Aorta (tissue), 5 donors: ENCODE data around the gene MTMR4. TPM values are rescaled to one million over a fixed set of nuclear protein-coding genes. Genes with fewer than 3 reads are reported as not detected.
A peak's percentile ranks its signal among the peaks of the same experiment; 100 is the strongest.

Source experiments
- ATAC-seq: fragments of 200-7000 bp; cut with Tn5 transposase; one replicate; pipeline ENCODE4 v1.9.1; 2022; ENCODE audit warnings: moderate library complexity; ENCODE audit not compliant: low FRiP score
- DNase-seq, 2 donors: peaks; one replicate each; pipeline ENCODE4 v3.0.0-alpha.2; 2020
- H3K27ac ChIP-seq, 2 donors: one replicate each; pipeline ENCODE4 v1.5.1; 2013; ENCODE audit warnings: low read length in 2 of 2, mild to moderate bottlenecking in 2 of 2, moderate library complexity in 2 of 2, control low read depth in 1 of 2, inconsistent platforms in 1 of 2, low read depth in 1 of 2
- H3K27me3 ChIP-seq, 2 donors: one replicate each; pipeline ENCODE4 v1.6.1; 2013; ENCODE audit warnings: control low read depth in 1 of 2, low read length in 1 of 2, mild to moderate bottlenecking in 1 of 2, moderate library complexity in 1 of 2; ENCODE audit not compliant: insufficient read depth in 2 of 2, control insufficient read depth in 1 of 2
- H3K36me3 ChIP-seq, 2 donors: one replicate each; pipeline ENCODE4 v1.6.1; 2013; ENCODE audit warnings: control low read depth in 1 of 2, low read length in 1 of 2, mild to moderate bottlenecking in 1 of 2; ENCODE audit not compliant: insufficient read depth in 2 of 2, control insufficient read depth in 1 of 2
- H3K4me1 ChIP-seq, 2 donors: one replicate each; pipeline ENCODE4 v1.6.1; 2013; ENCODE audit warnings: low read length in 2 of 2, control low read depth in 1 of 2, mild to moderate bottlenecking in 1 of 2, moderate library complexity in 1 of 2; ENCODE audit not compliant: insufficient read depth in 2 of 2, control insufficient read depth in 1 of 2
- H3K4me3 ChIP-seq, 2 donors: one replicate each; pipeline ENCODE4 v1.5.1; 2013; ENCODE audit warnings: low read length in 2 of 2, control low read depth in 1 of 2, mild to moderate bottlenecking in 1 of 2
- H3K9me3 ChIP-seq: one replicate; pipeline ENCODE4 v1.6.1; 2013; ENCODE audit warnings: mild to moderate bottlenecking, low read length; ENCODE audit not compliant: control insufficient read depth
- WGBS, 2 donors: extraction: QIAGEN DNeasy Blood & Tissue Kit; methylation state at CpG; one replicate each; pipeline ENCODE4 v1.1.7; 2013; 5-methylcytosine and 5-hydroxymethylcytosine counted together
- intact Hi-C, 2 donors: fragments of 100-400 bp; cut with DNase I; formaldehyde crosslinking; loops; one replicate each; pipeline versions ENCODE4 v1.14.2 to v1.15.0; 2022
- polyA plus RNA-seq, 2 donors: library from polyadenylated mRNA; stranded (reverse); fragments of 200-250 nt; gene quantifications; one replicate each; pipeline ENCODE4 v1.2.3, GENCODE V29; 2013
- total RNA-seq, 2 donors: library from RNA; stranded (reverse); fragmentation: NEBNext Ultra II Directional; extraction: Animal tissue kit (Norgen Biotek cat#: 25700); gene quantifications; one replicate each; pipeline ENCODE4 v1.2.1, GENCODE V29; 2021
- donor health status: healthy with polysubstance abuse.
- donor health status: Bipolar disorder and iron deficiency.
- donor health status: DM: no; HTN: no; CAD: no.
- donor health status: DM: no; HTN: no; CAD: no.
- donor health status: DM: yes; HTN: yes; CAD: no.

MTMR4 gene
- total and polyA plus RNA-seq, 4 donors = 14.0 to 38.8 (median 28.2) TPM

GRCh38 chr17:58531122-58531521 is 16.7 kb upstream of the MTMR4 start:
- WGBS, 2 donors = 34 to 39% methylated on average over 3 of the region's 3 CpGs
- Histone ChIP-seq H3K27ac (peak overlapping the region in 1 of 2 donors; percentile 65), H3K4me1 (no peaks in the 10 kb centered on the region), H3K36me3 (no peaks in the 10 kb centered on the region), H3K9me3 (no peaks in the 10 kb centered on the region), H3K4me3 (peak overlapping the region; percentile 69 to 78), H3K27me3 (no peaks in the 10 kb centered on the region)
- DNase-seq (no peak), ATAC-seq (no peak)
- intact Hi-C loops = loop anchor here in 1 of 2 donors (5.0 kb wide), 1 partner anchor 101 kb away; no protein-coding TSS in a partner anchor

- intact Hi-C loops = loop anchor here in 1 of 2 donors (5.0 kb wide), 1 partner anchor 102 kb away; no protein-coding TSS in a partner anchor
- no peak overlapping the region for H3K27ac ChIP-seq
- no peaks in the 10 kb centered on the region for H3K4me1 ChIP-seq
Measured at GRCh38 chr17:58530655-58531054, 16.2 kb upstream of the MTMR4 start.

GRCh38 chr17:58529275-58529674 is 14.8 kb upstream of the MTMR4 start:
- ATAC-seq (no peak), DNase-seq (no peak)
- H3K27me3 ChIP-seq = no peaks in the 10 kb centered on the region
- no peak overlapping the region for H3K4me3 ChIP-seq
- no peaks in the 10 kb centered on the region for H3K36me3 ChIP-seq
- no peaks in the 10 kb centered on the region for H3K4me1 ChIP-seq
- WGBS, 2 donors = 38 to 49% methylated on average over 1 of the region's 1 CpG
- no peaks in the 10 kb centered on the region for H3K9me3 ChIP-seq
- intact Hi-C loops = loop anchor here in 1 of 2 donors (5.0 kb wide), 1 partner anchor 48 kb away; no protein-coding TSS in a partner anchor
- no peak overlapping the region for H3K27ac ChIP-seq

More at GRCh38 chr17:58530655-58531054, 16.2 kb upstream of the MTMR4 start:
- 78 to 86% methylated on average over 2 of the region's 2 CpGs for WGBS, 2 donors
- DNase-seq = no peak
- ATAC-seq = no peak
- no peaks in the 10 kb centered on the region for H3K36me3 ChIP-seq
- no peak overlapping the region for H3K4me3 ChIP-seq
- H3K9me3 ChIP-seq = no peaks in the 10 kb centered on the region
- no peaks in the 10 kb centered on the region for H3K27me3 ChIP-seq

GRCh38 chr17:58528443-58528842 is 14.0 kb upstream of the MTMR4 start:
- no peak overlapping the region for H3K27ac ChIP-seq
- intact Hi-C loops = loop anchor here in 1 of 2 donors (5.0 kb wide), 1 partner anchor 49 kb away; no protein-coding TSS in a partner anchor

GRCh38 chr17:58527949-58528348 is 13.5 kb upstream of the MTMR4 start:
- peak; percentile 12 for ATAC-seq
- DNase-seq = no peak
- 40% methylated on average over 3 of the region's 3 CpGs for WGBS, 2 donors
- no peak overlapping the region for H3K4me3 ChIP-seq
- no peak overlapping the region for H3K27ac ChIP-seq
- intact Hi-C loops = loop anchor here in 1 of 2 donors (5.0 kb wide), 1 partner anchor 49 kb away; no protein-coding TSS in a partner anchor
- H3K36me3 ChIP-seq = no peaks in the 10 kb centered on the region
- no peaks in the 10 kb centered on the region for H3K9me3 ChIP-seq
- H3K27me3 ChIP-seq = no peaks in the 10 kb centered on the region
- H3K4me1 ChIP-seq = no peaks in the 10 kb centered on the region

More at GRCh38 chr17:58528443-58528842, 14.0 kb upstream of the MTMR4 start:
- H3K4me3 ChIP-seq = no peak overlapping the region
- H3K9me3 ChIP-seq = no peaks in the 10 kb centered on the region
- DNase-seq (no peak), ATAC-seq (no peak)
- no peaks in the 10 kb centered on the region for H3K36me3 ChIP-seq
- 25 to 30% methylated on average over 3 of the region's 3 CpGs for WGBS, 2 donors
- H3K27me3 ChIP-seq = no peaks in the 10 kb centered on the region
- H3K4me1 ChIP-seq = no peaks in the 10 kb centered on the region

GRCh38 chr17:58527306-58527705 is 12.9 kb upstream of the MTMR4 start:
- no peak for DNase-seq
- Histone ChIP-seq H3K27me3 (no peaks in the 10 kb centered on the region), H3K9me3 (no peaks in the 10 kb centered on the region), H3K27ac (peak overlapping the region in 1 of 2 donors; percentile 25), H3K36me3 (no peaks in the 10 kb centered on the region), H3K4me1 (no peaks in the 10 kb centered on the region), H3K4me3 (no peak overlapping the region)
- ATAC-seq = no peak
- intact Hi-C loops = loop anchor here in 1 of 2 donors (5.0 kb wide), 1 partner anchor 50 kb away; no protein-coding TSS in a partner anchor
- WGBS, 2 donors = 92 to 96% methylated on average over 2 of the region's 2 CpGs

- no peaks in the 10 kb centered on the region for H3K4me1 ChIP-seq
- DNase-seq (peak; percentile 85 to 89), ATAC-seq (peak; percentile 75)
- H3K27me3 ChIP-seq = no peaks in the 10 kb centered on the region
- WGBS, 2 donors = 30 to 31% methylated on average over 3 of the region's 3 CpGs
- no peaks in the 10 kb centered on the region for H3K36me3 ChIP-seq
- intact Hi-C loops = loop anchor here in 1 of 2 donors (5.0 kb wide), 1 partner anchor 52 kb away; no protein-coding TSS in a partner anchor
- no peak overlapping the region for H3K4me3 ChIP-seq
- H3K27ac ChIP-seq = peak overlapping the region in 1 of 2 donors; percentile 62
- no peaks in the 10 kb centered on the region for H3K9me3 ChIP-seq
Measured at GRCh38 chr17:58525239-58525638, 10.8 kb upstream of the MTMR4 start.

GRCh38 chr17:58521680-58522079 is 7.2 kb upstream of the MTMR4 start:
- Histone ChIP-seq H3K27me3 (no peaks in the 10 kb centered on the region), H3K36me3 (no peaks in the 10 kb centered on the region), H3K27ac (no peak overlapping the region), H3K4me3 (no peak overlapping the region), H3K9me3 (no peaks in the 10 kb centered on the region), H3K4me1 (no peaks in the 10 kb centered on the region)
- intact Hi-C loops = no loop called here
- ATAC-seq = no peak
- DNase-seq = no peak
- WGBS, 2 donors = 92 to 93% methylated on average over 10 of the region's 10 CpGs

- Histone ChIP-seq H3K36me3 (no peaks in the 10 kb centered on the region), H3K27me3 (no peaks in the 10 kb centered on the region), H3K9me3 (no peaks in the 10 kb centered on the region), H3K4me1 (no peaks in the 10 kb centered on the region), H3K27ac (no peak overlapping the region), H3K4me3 (no peak overlapping the region)
- 74% methylated on average over 15 of the region's 15 CpGs for WGBS, 2 donors
- ATAC-seq (no peak), DNase-seq (no peak)
- intact Hi-C loops = no loop called here
Measured at GRCh38 chr17:58520843-58521430, 6.5 kb upstream of the MTMR4 start.
